Body of pancreas (tissue), 4 donors: ENCODE results near the gene DNAH3.

Experiments
- POLR2A ChIP-seq, 3 donors: fragments of 450-650 bp; IDR thresholded peaks; one replicate each; pipeline ENCODE4 v1.6.1; 2016; ENCODE audit warnings: antibody characterized with exemption in 3 of 3, mild to moderate bottlenecking in 2 of 3
- TF ChIP-seq, protein P1 (sequence below), 7 experiments: fragments of 450-650 bp in 4 of 7; fragments of 200-600 bp in 3 of 7; sonication (generic) in 3 of 7; IDR thresholded peaks; one replicate each; pipeline ENCODE4 v1.5.1; 2016 to 2019; ENCODE audit warnings: antibody characterized with exemption in 7 of 7

DNA sequence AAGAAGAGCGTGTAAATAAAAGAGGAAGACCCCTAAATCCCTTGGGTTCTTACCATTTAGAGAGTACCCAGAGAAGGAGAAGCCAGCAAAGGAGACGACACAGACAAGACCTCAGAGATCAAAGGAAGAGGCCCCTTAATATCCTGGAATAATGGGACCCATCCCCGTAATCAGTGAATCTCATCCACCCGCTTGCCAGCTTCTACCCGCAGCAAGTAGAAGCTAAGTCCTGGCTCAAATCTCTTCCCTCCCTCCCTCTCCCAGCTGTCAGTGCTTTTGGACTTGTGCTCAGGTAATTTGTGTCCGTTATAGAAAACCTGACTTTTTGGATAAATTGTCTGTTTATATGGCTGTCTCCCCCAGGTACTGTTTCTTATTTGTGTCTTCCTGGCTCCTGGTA is 248.2 kb downstream of the DNAH3 start:
- TF ChIP-seq, protein P1, sequence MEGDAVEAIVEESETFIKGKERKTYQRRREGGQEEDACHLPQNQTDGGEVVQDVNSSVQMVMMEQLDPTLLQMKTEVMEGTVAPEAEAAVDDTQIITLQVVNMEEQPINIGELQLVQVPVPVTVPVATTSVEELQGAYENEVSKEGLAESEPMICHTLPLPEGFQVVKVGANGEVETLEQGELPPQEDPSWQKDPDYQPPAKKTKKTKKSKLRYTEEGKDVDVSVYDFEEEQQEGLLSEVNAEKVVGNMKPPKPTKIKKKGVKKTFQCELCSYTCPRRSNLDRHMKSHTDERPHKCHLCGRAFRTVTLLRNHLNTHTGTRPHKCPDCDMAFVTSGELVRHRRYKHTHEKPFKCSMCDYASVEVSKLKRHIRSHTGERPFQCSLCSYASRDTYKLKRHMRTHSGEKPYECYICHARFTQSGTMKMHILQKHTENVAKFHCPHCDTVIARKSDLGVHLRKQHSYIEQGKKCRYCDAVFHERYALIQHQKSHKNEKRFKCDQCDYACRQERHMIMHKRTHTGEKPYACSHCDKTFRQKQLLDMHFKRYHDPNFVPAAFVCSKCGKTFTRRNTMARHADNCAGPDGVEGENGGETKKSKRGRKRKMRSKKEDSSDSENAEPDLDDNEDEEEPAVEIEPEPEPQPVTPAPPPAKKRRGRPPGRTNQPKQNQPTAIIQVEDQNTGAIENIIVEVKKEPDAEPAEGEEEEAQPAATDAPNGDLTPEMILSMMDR (IDR thresholded peaks at IDR 0.05) = no peak
- no peak for TF ChIP-seq POLR2A (IDR thresholded peaks at IDR 0.05)
